Measurements from ENCODE around the gene NSDHL. TPM values are rescaled to one million over a fixed set of nuclear protein-coding genes. Genes with fewer than 3 reads are reported as not detected.

Gene NSDHL
- polyA plus RNA-seq, 2 of the 4 experiments (the other 2 are of a cell fraction) = 24.9 to 50.5 TPM

DNA sequence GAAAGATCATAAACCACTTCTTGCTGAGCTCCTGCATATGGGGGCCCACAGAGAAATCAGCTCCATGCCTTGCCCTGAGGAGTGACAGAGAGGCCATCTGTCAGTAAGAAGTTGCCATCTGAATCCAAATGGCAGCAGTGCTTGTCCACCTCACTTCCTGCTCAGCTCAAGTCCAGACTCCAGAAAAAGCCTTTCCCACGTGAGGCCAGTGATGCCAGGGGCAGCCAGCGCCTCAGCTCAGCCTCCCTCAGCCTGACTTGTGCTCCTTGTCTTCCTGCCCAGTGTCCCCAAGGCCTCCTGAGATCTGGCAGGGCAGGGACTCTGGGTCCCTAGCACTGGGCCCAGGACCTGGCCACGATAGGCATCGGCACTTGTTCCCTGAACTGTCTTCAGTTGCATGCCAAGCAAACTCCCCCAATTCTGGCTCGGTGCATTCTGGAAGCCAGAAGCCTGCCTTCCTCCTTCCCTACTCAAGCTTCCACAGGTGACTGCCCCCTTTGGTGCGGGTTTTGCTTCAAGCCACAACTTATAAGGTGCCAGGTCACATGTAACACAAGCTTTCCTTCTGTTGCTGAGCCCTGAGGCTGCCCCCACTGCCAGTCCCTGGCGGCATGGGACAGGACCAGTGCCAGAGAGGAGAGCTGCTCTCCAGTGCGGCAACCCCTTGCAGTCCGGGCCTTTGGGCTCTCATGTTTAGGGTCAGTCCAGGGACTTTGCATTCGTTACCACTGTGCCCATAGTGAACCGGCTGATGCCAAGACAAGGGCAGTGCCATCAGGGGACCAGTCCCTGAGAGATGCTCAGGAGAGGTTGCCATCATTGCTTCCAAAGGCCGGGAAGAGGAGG lies 69.2 kb downstream of the NSDHL start:
- WGBS (ENCODE audit: missing lambda C conversion rate) = 89% methylated on average over 10 of the region's 12 CpGs
- ChIA-PET CTCF (interaction anchor here (0.8 to 2.0 kb wide), 6 partner anchors 15 to 1148 kb away, joined by 3 to 7 read pairs (median 4); partner anchors contain the start of gene NSDHL), POLR2A (no interaction called here)
- no peaks in the 10 kb centered on the region for H3K9me3 ChIP-seq
- DNase-seq (ENCODE audit: low read depth in 1 of 2, low spot score in 1 of 2) (no peak), FAIRE-seq (no peak), ATAC-seq (no peak)
- TF ChIP-seq MAZ (IDR thresholded peaks at IDR 0.05; ENCODE audit: borderline replicate concordance, low read depth, low read length) (no peak), CBX2 (IDR thresholded peaks at IDR 0.05; ENCODE audit: borderline replicate concordance, low read depth) (no peak), MAX (IDR thresholded peaks at IDR 0.05) (no peak), TFCP2L1 (CRISPR knock-in tag; IDR thresholded peaks at IDR 0.05) (no peak), PBX3 (IDR thresholded peaks at IDR 0.05) (no peak), BHLHE40 (IDR thresholded peaks at IDR 0.05; ENCODE audit: low read depth, low read length) (no peak), NPAS2 (CRISPR knock-in tag; IDR thresholded peaks at IDR 0.05; ENCODE audit: borderline replicate concordance) (no peak), HOXA7 (CRISPR knock-in tag; IDR thresholded peaks at IDR 0.05) (no peak), TP53 (CRISPR knock-in tag; IDR thresholded peaks at IDR 0.05) (no peak), REST (IDR thresholded peaks at IDR 0.05) (no peak)
- H3K27ac ChIP-seq = no peak overlapping the region
- H3K4me3 ChIP-seq = no peak overlapping the region
- peaks cover 15% of the 10 kb centered on the region for H3K4me1 ChIP-seq
- no peak overlapping the region for H3K4me2 ChIP-seq

DNA sequence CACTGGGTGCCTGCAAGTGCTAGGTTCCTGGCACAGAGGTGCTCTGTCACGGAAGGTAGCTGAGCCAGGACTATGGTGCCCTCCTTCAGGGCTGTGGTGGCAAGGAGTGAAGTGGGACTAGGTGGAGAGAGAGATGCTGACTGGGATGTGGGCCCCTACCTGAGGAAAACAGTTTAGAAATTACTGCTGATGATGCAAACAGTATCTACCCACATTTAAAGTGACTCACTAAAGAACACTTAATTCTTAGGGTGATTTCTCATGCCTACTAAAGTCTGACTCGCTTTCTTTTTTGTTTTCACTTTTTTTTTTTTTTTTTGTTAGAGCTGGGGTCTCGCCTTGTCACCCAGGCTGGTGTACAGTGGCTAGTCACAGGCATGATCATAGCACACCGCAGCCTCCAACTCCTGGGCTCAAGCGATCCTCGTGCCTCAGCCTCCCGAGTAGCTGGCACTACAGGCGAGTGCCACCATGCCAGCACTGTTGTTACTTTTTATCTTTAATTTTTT lies 70.1 kb downstream of the NSDHL start:
- ChIA-PET POLR2A (no interaction called here), CTCF (interaction anchor here (1.4 kb wide), 2 partner anchors 25 to 1149 kb away, joined by 3 to 5 read pairs; no protein-coding TSS in a partner anchor)
- H3K4me2 ChIP-seq = no peak overlapping the region
- no peak for DNase-seq (ENCODE audit: low read depth in 1 of 2, low spot score in 1 of 2)
- no peaks in the 10 kb centered on the region for H3K9me3 ChIP-seq
- peaks cover 15% of the 10 kb centered on the region for H3K4me1 ChIP-seq
- WGBS (ENCODE audit: missing lambda C conversion rate) = 88% methylated on average over 7 of the region's 8 CpGs
- no peak overlapping the region for H3K27ac ChIP-seq
- FAIRE-seq = no peak
- ATAC-seq = no peak
- no peak for TF ChIP-seq E2F6 (IDR thresholded peaks at IDR 0.05; ENCODE audit: borderline replicate concordance, low read depth)
- TF ChIP-seq BHLHE40 (IDR thresholded peaks at IDR 0.05; ENCODE audit: low read depth, low read length) = no peak
- TF ChIP-seq MAFK (IDR thresholded peaks at IDR 0.05; ENCODE audit: partially characterized antibody) = peak; percentile 37
- no peak overlapping the region for H3K4me3 ChIP-seq

- ChIA-PET POLR2A (no interaction called here), CTCF (interaction anchor here (0.8 to 1.4 kb wide), 3 partner anchors 11 to 1150 kb away, joined by 3 to 5 read pairs (median 3); no protein-coding TSS in a partner anchor)
- TF ChIP-seq HDAC2 (IDR thresholded peaks at IDR 0.05) (no peak), NR3C1 (IDR thresholded peaks at IDR 0.05) (no peak), ZNF302 (CRISPR knock-in tag; IDR thresholded peaks at IDR 0.05) (no peak), HES2 (IDR thresholded peaks at IDR 0.05) (no peak)
- Histone ChIP-seq H3K27ac (no peak overlapping the region), H3K9me3 (no peaks in the 10 kb centered on the region), H3K4me1 (peaks cover 9% of the 10 kb centered on the region), H3K4me2 (no peak overlapping the region), H3K4me3 (no peak overlapping the region)
- WGBS (ENCODE audit: missing lambda C conversion rate) = 90% methylated on average over 8 of the region's 15 CpGs
- no peak for FAIRE-seq
- no peak for DNase-seq (ENCODE audit: low read depth in 1 of 2, low spot score in 1 of 2)
- no peak for ATAC-seq
These were observed 71.1 kb downstream of the NSDHL start for GRCh38 chrX:152901816-152902501.
